ENCODE data around the gene GLOD4. TPM values are rescaled to one million over a fixed set of nuclear protein-coding genes. Genes with fewer than 3 reads are reported as not detected.
A peak's percentile ranks its signal among the peaks of the same experiment; 100 is the strongest.

The GLOD4 gene
- total and polyA plus RNA-seq, 10 donors = 38.6 to 69.7 (median 54.0) TPM

- H3K36me3 ChIP-seq = peaks cover 0 to 65% (median 52%) of the 10 kb centered on the region in 6 donors
- TF ChIP-seq CTCF (IDR thresholded peaks at IDR 0.05 in 8 of 11, conservative IDR thresholded peaks at IDR 0.05 in 3 of 11) = no peak
- peak in 1 of 3 donors; percentile 24 for TF ChIP-seq POLR2AphosphoS5 (IDR thresholded peaks at IDR 0.05)
These were observed 35.1 kb downstream of the GLOD4 start for GRCh38 chr17:746783-747629.

GRCh38 chr17:746181-746580 lies 35.9 kb downstream of the GLOD4 start:
- Histone ChIP-seq H3K36me3 (peaks cover 0 to 73% (median 57%) of the 10 kb centered on the region in 6 donors), H3K4me3 (no peak overlapping the region), H3K9me3 (no peaks in the 10 kb centered on the region), H3K27ac (no peak overlapping the region), H3K4me1 (peaks cover 9 to 22% (median 14%) of the 10 kb centered on the region in 6 donors), H3K27me3 (replicated peaks in 1 of 7) (no peaks in the 10 kb centered on the region)
- DNase-seq = no peak
- intact Hi-C loops (cut with DNase I; ENCODE audit: low total_unique reads) = no loop called here
- TF ChIP-seq CTCF (IDR thresholded peaks at IDR 0.05 in 8 of 11, conservative IDR thresholded peaks at IDR 0.05 in 3 of 11) (no peak), POLR2A (IDR thresholded peaks at IDR 0.05) (no peak), POLR2AphosphoS5 (IDR thresholded peaks at IDR 0.05) (no peak)
- WGBS, 5 donors = 66 to 93% (median 89%) methylated on average over 8 to 9 of the region's 9 CpGs

More at GRCh38 chr17:746783-747629, 35.1 kb downstream of the GLOD4 start:
- intact Hi-C loops (cut with DNase I; ENCODE audit: low total_unique reads) = no loop called here
- DNase-seq = no peak
- Histone ChIP-seq H3K27me3 (replicated peaks in 1 of 7) (no peaks in the 10 kb centered on the region), H3K27ac (no peak overlapping the region), H3K4me1 (peaks cover 11 to 24% (median 19%) of the 10 kb centered on the region in 6 donors), H3K4me3 (no peak overlapping the region), H3K9me3 (no peaks in the 10 kb centered on the region)
- WGBS, 5 donors = 87 to 93% (median 89%) methylated on average over 6 to 38 of the region's 38 CpGs

- no peak for DNase-seq
- Histone ChIP-seq H3K27me3 (replicated peaks in 1 of 7) (no peaks in the 10 kb centered on the region), H3K4me3 (no peak overlapping the region), H3K36me3 (peaks cover 0 to 81% (median 60%) of the 10 kb centered on the region in 6 donors), H3K9me3 (no peaks in the 10 kb centered on the region), H3K27ac (no peak overlapping the region), H3K4me1 (peaks cover 2 to 22% (median 12%) of the 10 kb centered on the region in 6 donors)
- WGBS, 5 donors = 84 to 97% (median 97%) methylated on average over 3 to 11 of the region's 11 CpGs
- intact Hi-C loops (cut with DNase I; ENCODE audit: low total_unique reads) = no loop called here
- TF ChIP-seq POLR2AphosphoS5 (IDR thresholded peaks at IDR 0.05) (no peak), POLR2A (IDR thresholded peaks at IDR 0.05) (no peak), CTCF (IDR thresholded peaks at IDR 0.05 in 8 of 11, conservative IDR thresholded peaks at IDR 0.05 in 3 of 11) (no peak)
These were observed 36.7 kb downstream of the GLOD4 start for GRCh38 chr17:745406-745805.

GRCh38 chr17:744937-745336 lies 37.1 kb downstream of the GLOD4 start:
- H3K27ac ChIP-seq = no peak overlapping the region
- peaks cover 0 to 81% (median 60%) of the 10 kb centered on the region in 6 donors for H3K36me3 ChIP-seq
- intact Hi-C loops (cut with DNase I; ENCODE audit: low total_unique reads) = no loop called here
- peaks cover 0 to 22% (median 12%) of the 10 kb centered on the region in 6 donors for H3K4me1 ChIP-seq
- TF ChIP-seq POLR2AphosphoS5 (IDR thresholded peaks at IDR 0.05) = no peak
- TF ChIP-seq POLR2A (IDR thresholded peaks at IDR 0.05) = no peak
- no peak for TF ChIP-seq CTCF (IDR thresholded peaks at IDR 0.05 in 8 of 11, conservative IDR thresholded peaks at IDR 0.05 in 3 of 11)
- 76 to 83% (median 80%) methylated on average over 9 of the region's 9 CpGs for WGBS, 5 donors
- no peak overlapping the region for H3K4me3 ChIP-seq
- H3K27me3 ChIP-seq (replicated peaks in 1 of 7) = no peaks in the 10 kb centered on the region
- no peak for DNase-seq
- H3K9me3 ChIP-seq = no peaks in the 10 kb centered on the region

Measured in spleen (tissue), 11 donors.